NCI-H1417 (cell line): ENCODE measurements around the gene NFE2.
A peak's percentile ranks its signal among the peaks of the same experiment; 100 is the strongest.
"Not testable (repeated sequence)": the region's sequence is repeated elsewhere in the genome, so short reads cannot be mapped to it uniquely, and the experiment has no call there.

Experiments
- DNase-seq, 3 experiments: peaks; one replicate each; lab custom pipeline; 2025; lab: John Stamatoyannopoulos, UW

The NFE2 gene

DNA sequence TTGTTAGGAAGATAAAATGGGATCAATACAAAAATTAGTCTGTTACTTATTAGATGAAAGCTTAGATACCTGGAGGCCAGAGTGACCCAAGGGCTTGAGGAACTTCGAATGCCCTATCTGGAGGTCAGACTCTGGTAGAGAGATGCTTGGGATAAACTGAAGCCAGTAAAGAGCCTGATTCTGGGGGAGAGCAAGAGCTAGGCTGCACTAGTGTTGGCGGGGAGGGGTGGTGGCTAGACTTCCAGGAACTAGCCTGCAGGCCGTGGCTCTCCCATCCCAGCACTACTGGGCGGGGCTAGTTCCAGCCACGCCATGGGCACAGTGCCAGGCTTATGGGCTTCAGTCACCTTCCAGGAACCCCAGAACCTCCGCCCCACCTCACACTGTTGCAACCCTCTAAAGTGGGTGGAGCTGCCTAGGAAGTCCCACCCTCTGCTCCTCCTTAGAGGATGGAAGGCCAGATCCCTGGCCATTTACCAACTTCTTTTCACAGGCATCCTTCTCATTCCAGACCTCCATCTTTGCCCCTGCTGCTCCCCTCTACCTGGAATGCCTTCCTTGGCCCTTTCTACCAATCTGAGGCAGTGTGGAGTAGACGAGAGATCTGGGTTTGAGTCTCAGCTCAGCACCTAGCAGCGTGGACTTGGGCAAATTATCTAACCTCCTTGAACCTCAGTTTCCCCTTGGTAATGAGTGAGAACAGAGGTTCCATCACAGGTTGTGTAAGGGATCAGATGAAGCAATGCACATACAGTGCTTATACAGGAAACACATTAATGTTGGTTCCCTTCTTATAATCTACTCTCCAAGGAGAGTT is 6.3 kb upstream of the NFE2 start:
- DNase-seq: peak in 1 of 3 experiments; percentile 89

DNA sequence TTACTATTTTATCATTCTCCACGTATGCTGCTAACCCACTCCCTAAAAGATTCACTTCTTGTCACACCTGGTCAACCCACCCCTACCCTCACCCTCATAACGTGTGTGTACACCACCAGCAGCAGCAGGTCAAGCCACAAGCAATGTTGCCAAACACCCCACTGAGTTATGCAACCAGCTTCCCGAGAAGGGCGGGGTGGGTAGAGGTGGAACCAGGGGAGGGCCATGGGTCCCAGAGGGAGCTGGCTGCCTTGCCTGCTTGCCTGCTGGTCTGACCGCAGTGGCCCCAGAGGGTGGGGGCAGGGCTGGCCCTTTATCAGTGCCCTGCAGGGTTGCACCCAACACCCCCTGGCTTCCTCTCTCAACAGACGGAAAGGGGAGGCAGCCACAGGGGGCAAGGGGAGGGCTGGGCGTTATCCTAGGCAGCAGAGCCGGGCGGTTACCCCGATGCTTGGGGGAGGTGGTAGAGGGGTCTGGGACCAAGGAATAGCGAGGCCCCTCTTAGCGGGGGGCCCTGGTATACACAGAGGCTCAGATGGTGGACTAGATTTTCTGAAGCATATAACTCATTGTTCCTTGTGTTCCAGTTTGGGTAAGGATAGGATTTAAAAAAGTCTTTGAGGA is 3.5 kb upstream of the NFE2 start:
- peak in 1 of 3 experiments; percentile 14 for DNase-seq

- no peak for DNase-seq
Measured at GRCh38 chr12:54303640-54304039, 2.8 kb upstream of the NFE2 start.

DNA sequence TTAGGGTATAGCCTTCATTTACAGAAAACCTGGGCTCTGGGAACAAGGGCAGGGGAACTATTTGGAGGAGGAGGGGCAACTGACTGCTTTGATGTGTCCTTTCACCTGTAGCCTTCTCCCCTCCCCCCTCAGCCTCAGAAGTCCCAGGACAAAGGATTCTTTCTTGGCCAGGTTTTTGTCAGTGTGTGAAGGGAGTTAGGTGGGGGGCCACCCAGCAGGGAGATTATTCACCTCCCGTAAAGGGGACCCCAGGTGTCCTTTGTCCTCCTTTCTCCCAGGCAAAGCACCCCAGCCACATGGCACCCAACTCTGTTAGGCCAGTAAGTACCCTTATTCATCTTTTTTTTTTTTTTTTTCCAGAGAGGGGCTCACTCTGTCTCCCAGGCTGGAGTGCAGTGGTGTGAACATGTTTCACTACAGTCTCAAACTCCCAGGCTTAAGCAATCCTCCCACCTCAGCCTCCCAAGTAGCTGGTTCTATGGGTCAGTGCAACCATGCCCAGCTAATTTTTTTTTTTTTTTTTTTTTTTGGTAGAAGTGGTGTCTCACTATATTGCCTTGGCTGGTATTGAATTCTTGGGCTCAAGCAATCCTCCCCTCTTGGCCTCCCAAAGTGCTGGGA is 723 bp upstream of the NFE2 start:
- DNase-seq: no peak

DNA sequence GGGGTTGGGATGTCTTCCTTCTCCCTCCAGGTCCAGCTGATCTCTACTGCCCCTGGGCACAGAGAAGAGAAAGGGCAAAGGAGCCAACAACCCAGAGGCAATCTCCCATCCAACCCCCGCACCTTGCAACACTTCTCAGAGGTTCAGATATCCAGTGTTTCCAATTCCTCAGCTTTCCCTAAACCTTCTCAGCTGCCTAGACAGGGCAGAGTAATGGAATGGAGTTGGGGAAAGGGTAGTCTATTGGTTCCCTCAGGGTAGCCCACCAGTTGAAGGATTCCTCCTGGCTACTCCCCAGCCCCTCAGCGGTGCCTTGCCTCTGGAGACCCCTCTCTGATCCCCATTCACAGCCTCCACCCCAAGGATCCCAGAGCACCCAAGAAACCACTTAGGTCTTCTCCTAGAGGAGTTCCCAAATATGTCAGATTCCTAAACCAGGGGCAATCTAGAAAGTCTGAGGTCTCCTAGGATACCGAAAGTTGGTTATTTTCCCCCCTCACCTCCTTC is 537 bp downstream of the NFE2 start:
- no peak for DNase-seq

GRCh38 chr12:54299515-54300224 is 1.1 kb downstream of the NFE2 start:
- DNase-seq: no peak

- DNase-seq: no peak
Measured at GRCh38 chr12:54298904-54299303, 1.9 kb downstream of the NFE2 start.

DNA sequence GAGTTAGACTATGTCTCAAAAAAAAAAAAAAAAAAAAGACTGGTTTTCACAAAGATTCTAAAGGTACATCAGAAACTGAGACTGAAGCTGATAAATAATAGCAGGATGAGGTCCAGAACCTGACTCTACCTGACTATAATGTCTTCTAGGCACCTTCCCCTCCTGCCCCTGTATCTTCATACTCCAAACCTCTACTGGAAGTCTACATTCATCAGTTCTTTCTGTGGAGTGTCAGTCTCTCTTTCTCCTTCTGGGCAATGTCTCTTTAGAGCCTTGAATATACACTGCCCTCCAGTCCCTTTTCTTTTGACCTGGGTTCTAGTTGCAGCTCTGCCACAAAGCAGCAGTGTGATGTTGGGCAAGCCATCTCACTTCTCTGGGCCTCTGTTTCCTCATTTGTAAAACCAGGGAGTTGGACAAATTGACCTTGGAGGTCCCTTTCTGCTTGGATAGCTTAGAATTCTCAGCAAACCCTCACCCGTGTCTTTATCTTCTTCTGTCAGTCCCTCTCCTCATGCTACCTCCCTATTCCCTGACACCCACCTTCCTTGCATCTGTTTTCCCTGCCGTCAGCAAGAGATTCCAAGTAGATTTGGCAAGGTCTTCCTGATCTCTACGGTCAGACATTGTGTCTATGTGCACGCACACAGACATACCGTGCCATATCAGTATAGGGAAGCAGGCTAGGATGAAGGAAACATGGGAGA is 4.3 kb downstream of the NFE2 start:
- DNase-seq: no peak

DNA sequence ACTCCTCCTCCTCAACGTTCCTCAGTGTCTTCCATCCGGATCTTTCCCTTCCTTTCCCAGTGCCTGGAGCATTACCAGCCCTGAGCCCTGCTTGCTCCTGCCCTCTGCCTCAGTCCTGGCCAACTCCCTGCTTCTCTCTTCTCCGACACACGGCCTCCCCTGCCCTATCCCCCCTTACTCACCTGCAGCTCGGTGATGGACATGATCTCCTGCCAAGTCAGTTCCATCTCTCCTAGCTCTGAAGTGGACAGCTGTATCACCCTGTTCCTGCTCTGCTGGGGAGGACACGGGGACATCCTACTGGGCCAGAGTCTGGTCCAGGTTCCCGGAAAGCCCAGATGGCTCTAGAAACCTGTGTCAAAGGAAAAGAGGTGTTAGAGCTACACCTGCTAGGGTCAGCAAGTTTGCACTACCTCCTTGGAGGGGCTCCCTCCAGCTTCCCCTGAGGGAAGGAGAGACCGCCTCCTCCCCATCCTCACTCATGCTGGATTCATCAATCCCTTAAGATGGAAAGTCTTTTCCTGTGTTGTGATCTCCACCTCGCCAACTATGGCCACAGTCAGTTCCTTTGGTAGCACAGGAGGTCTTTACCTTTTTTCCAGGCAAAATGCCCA is 5.8 kb downstream of the NFE2 start:
- no peak for DNase-seq

DNA sequence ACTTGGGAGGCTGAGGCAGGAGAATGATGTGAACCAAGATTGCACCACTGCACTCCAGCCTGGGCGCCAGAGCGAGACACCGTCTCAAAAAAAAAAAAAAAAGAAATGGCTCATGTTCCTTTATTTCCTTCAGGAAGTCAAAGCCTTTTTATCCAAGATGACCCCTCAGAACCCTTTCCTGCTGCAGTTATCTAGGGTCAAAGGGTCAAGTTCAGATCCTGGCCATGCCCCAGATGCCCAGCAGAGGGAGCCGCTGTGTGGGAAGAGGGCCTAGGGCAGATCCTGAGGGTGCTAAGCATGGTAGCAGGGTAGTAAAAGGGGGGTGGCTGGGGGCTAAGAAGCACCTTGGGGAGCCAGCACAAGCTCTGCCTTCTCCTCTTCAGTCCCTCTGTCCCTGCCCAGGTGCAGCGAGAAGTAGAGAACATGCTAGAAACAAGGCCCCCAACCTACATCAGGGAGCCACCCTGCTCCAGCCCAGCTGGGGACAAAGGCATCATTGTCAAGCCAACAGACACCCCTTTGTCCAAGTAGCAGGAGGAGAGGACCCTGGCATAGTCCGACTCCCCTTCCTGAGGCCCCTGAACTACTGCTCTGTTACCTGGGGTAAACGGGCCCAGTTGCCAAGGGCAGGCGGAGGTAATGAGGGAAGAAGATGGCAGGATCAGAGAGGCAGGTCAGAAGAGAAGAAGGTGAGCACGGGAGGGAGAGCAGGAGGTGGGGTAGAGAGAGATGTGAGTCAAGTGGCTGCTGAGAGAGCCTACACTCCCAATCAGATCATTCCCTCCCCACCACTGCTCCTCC is 6.5 kb downstream of the NFE2 start:
- DNase-seq: peak; percentile 41 to 69 (median 45)

DNA sequence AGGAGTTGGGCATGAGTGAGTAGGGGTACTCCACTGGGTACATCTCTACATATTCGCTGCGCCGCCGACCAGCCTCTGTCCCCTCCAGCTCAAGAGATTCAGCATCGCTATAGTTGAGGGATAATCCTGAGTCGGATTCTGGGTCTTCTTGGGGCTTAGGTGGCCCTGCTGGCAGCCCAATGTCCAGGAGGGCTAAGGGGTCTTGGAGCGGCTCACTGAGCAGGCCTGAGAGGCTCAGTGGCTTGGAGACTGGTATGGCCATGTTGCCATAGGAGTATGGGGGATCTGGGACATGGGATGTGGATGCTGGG is 7.9 kb downstream of the NFE2 start:
- no peak for DNase-seq

DNA sequence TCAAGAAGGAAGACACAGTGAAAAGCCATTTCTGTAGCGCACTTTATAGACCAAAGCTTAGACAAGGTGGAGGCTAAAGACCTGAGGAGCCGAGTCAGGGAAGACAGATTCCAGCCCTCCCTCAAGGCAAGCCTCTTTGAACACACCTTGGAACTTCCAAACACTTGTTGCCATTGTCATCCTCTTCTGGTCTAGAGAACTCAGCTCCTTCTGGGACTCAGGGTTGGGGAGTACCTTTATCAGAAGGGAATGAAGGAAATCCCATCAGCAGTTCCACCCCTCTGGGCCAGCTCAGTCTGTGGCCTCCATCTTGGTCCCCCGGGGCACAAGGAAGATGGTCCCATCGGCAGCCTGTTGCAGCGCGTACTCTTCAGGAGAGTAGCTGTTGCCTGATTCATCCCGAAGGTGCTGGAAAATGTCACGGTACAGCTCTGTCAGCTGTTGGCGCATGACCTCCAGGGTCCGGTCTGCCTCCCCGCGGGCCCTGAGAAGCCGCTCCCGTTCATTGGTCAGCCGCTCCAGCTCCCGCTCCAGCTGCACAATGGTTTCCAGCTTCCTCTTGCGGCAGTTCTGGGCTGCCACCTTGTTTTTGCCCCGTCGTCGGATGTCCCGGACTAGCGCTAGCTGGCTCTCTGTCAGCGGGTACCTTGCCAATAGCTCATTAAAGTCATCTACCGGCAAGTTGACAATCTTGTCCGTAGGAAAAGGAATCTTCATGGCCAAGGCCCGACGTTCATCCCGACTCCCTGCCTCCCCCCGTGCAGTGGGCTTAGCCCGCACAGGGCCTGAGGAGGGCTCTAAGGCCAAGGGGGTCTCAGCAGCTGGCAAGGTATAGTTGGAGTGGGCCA is 8.5 kb downstream of the NFE2 start:
- DNase-seq: no peak

DNA sequence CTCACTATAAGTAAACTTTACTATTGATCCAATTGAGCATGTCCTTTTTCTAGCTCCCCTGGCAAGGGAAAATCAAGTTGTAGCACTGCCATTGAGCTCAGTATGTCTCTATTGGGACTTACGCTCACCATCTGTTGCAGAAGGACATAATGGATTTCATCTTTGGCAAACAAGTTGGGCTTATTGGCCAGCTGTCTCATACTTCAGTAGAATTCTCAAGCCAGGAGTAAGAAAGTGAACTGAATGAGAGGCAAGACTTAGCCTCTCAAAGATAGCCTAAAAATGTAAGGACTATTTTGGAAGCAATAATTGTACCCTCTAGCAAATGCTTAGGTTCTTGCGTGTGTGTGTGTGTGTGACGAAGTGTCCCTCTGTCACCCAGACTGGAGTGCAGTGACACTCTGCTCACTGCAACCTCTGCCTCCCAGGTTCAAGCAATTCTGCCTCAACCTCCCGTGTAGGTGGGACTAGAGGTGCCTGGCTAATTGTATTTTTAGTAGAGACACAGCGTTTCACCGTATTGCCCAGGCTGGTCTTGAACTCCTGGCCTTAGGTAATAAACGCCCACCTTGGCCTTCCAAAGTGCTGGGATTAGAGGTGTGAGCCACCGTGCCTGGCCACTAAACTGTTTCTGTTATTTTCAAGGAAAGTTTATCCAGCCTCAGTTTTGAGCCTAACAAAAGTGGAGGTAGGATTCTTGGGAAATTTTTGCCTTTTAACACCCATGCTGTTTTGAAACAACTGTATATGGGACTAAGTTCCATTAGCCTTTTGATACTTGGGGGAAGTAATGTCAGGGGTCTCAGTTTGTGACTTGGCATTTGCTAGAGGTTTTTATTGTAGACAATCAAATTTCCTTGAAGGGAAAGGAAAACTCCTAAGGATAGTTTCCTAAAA is 13.3 kb downstream of the NFE2 start:
- DNase-seq: no peak

DNA sequence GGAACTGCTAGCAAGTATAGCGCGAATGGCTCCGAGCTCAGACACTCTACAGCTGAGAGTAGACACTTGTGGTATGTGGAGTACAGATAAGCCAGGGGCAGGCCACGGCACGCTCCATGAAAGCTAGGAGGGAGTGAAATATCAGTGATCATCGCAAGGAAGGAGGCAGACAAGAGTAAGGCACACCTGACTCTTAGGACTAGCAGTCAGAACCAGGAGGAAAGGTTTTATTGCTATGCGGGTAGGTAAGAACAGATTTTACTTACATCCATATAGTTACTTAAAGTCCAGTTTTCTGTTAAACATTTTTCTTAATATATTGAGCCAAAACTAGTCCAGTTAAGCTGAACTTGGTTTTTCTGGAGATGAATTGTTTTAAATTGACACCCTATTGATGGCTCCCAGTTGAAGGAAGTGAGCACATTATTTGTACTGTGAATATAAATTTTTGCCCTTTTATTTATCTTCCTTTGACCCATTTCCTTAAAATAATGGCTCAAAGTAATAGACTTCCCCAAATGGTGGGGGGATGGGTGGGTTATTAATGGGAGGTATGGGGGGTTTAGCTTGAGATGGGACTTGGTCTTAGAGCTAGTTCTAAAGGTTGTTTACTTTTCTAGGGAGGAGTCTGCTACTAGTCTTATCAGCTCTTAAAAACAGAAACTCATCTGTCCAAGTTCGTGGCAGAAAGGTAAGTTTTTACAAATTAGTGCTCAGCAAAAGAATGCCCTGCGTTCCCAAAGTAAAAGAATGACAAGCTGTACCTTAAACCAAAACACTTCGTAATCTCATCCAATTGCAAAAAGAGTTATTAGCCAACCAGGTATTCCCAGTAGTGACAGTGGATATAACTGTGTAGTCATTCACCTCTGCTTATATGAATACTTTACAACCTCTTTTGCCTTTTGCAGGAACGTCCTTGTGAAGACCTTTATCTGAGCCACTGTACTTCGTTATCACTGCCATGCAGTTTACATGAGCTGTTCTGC is 14.5 kb downstream of the NFE2 start:
- no peak for DNase-seq

- no peak for DNase-seq
Measured at GRCh38 chr12:54285150-54286041, 15.4 kb downstream of the NFE2 start.

GRCh38 chr12:54284070-54284780 is 16.6 kb downstream of the NFE2 start:
- not testable (repeated sequence) for DNase-seq
